ENCODE results near the gene C15orf39. TPM values are rescaled to one million over a fixed set of nuclear protein-coding genes. Genes with fewer than 3 reads are reported as not detected.

The C15orf39 gene
- total RNA-seq, 1 donor from 2014 or later = 132 TPM

DNA sequence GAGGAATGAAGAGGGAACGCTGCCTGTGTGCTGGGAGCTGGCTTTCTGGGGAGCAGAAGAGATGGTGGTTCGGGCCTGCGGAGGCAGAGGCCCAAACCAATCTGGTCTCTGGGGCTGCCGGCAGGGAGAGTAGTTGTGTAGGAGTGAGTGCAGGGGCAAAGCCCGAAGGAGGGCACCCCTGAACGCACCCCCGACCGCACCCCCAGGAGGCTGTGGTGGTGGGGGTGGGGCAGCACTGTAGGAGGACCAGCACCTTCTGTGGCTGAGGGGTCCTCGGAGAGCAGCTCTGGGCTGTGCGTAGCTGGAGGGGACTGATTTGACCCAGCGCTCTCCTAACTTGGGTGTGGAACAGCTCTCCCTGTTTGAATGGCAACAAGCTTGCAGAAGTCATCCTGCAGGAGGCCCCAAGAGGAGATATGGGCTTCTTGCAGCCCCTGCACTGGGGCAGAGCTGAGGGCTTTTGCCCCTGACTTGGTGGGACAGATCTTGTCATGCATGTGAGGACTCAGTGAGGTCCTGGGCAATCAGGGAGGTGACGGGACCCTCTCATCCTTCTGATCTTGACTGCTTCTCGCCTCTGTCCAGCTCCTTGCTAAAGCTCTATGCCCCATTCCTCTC is 26.1 kb downstream of the C15orf39 start:
- Mint-ChIP-seq H3K36me3 (ENCODE audit: low read depth, unreplicated experiment) (peaks cover 5% of the 10 kb centered on the region), H3K4me1 (ENCODE audit: unreplicated experiment) (peaks cover 10% of the 10 kb centered on the region), H3K4me3 (ENCODE audit: unreplicated experiment) (no peak overlapping the region), H3K27ac (ENCODE audit: unreplicated experiment) (no peak overlapping the region), H3K27me3 (ENCODE audit: unreplicated experiment) (peaks cover 18% of the 10 kb centered on the region), H3K9me3 (ENCODE audit: unreplicated experiment) (no peaks in the 10 kb centered on the region)
- TF ChIP-seq CTCF (IDR thresholded peaks at IDR 0.05; ENCODE audit: unreplicated experiment) = no peak
- DNase-seq (ENCODE audit: low spot score) = no peak

- no peak for TF ChIP-seq CTCF (IDR thresholded peaks at IDR 0.05; ENCODE audit: unreplicated experiment)
- Mint-ChIP-seq H3K4me1 (ENCODE audit: unreplicated experiment) (peaks cover 10% of the 10 kb centered on the region), H3K27me3 (ENCODE audit: unreplicated experiment) (peaks cover 19% of the 10 kb centered on the region), H3K9me3 (ENCODE audit: unreplicated experiment) (no peaks in the 10 kb centered on the region), H3K4me3 (ENCODE audit: unreplicated experiment) (no peak overlapping the region), H3K27ac (ENCODE audit: unreplicated experiment) (no peak overlapping the region), H3K36me3 (ENCODE audit: low read depth, unreplicated experiment) (peaks cover 5% of the 10 kb centered on the region)
- no peak for DNase-seq (ENCODE audit: low spot score)
Measured at GRCh38 chr15:75228787-75229186, 27.1 kb downstream of the C15orf39 start.

DNA sequence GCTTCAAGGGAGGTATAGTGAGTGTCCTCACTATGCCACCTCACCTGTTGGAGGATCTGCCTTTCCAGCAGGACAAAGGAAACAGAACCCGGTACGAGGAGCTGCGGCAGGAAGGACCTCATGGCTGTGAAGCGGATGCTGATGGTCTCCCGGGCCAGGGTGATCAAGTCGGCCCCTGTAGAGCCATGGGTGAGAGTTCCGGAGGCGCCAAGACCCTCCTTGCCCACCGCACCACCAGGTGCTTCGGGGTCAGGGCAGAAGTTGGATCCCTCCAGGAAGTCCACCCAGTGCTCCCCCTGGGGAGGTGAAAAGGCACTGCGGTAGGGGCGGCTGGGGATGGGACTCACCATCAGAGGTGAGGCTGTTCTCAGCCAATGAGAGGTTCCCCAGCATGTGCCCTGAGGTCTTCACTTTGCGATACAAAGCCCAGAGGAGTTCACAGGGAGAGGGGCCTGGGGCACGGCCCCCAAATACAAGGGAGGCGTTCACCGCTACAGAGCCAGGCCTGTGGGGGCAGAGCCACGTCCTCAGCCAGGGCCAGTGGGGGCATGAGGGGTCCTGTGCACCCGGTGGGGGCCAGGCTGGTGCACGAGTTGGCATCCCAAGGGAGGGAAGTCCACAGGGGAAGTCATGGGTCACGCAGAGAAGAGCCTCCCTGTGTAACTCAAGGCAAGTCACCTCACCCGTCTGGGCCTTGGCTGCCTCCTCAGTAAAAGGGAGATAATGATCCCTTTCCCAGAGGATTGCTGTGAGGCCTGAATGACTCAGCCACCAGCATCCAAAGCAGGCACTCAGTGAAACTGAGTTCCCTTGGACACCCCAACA is 27.7 kb downstream of the C15orf39 start:
- Mint-ChIP-seq H3K9me3 (ENCODE audit: unreplicated experiment) (no peaks in the 10 kb centered on the region), H3K4me1 (ENCODE audit: unreplicated experiment) (peaks cover 10% of the 10 kb centered on the region), H3K27ac (ENCODE audit: unreplicated experiment) (no peak overlapping the region), H3K36me3 (ENCODE audit: low read depth, unreplicated experiment) (peaks cover 5% of the 10 kb centered on the region), H3K27me3 (ENCODE audit: unreplicated experiment) (peaks cover 18% of the 10 kb centered on the region), H3K4me3 (ENCODE audit: unreplicated experiment) (no peak overlapping the region)
- no peak for DNase-seq (ENCODE audit: low spot score)
- TF ChIP-seq CTCF (IDR thresholded peaks at IDR 0.05; ENCODE audit: unreplicated experiment) = no peak

DNA sequence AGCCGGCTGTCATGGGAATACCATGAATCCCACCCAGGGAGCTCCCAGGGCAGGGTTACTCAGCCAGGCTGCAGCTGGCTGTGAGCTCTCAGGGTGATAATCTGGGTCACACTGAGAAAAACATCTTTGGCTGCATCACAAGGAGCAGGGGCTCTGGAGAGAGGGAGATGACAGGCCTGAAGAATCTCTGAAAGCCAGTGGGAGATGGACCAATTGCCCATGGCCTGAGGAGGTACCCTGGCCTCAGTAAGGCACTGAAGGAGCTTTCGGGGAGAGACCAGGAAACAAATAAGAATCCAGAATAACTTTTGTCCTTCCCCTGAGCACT is 28.3 kb downstream of the C15orf39 start:
- H3K4me1 Mint-ChIP-seq (ENCODE audit: unreplicated experiment) = peaks cover 12% of the 10 kb centered on the region
- H3K4me3 Mint-ChIP-seq (ENCODE audit: unreplicated experiment) = no peak overlapping the region
- no peak for TF ChIP-seq CTCF (IDR thresholded peaks at IDR 0.05; ENCODE audit: unreplicated experiment)
- H3K9me3 Mint-ChIP-seq (ENCODE audit: unreplicated experiment) = no peaks in the 10 kb centered on the region
- peaks cover 5% of the 10 kb centered on the region for H3K36me3 Mint-ChIP-seq (ENCODE audit: low read depth, unreplicated experiment)
- no peak overlapping the region for H3K27ac Mint-ChIP-seq (ENCODE audit: unreplicated experiment)
- no peak for DNase-seq (ENCODE audit: low spot score)
- H3K27me3 Mint-ChIP-seq (ENCODE audit: unreplicated experiment) = peaks cover 15% of the 10 kb centered on the region
